ENCODE results near the gene ELMO2.
"Not testable (repeated sequence)": the region's sequence is repeated elsewhere in the genome, so short reads cannot be mapped to it uniquely, and the experiment has no call there.

ELMO2 gene

GRCh38 chr20:46406986-46407670 is 713 bp upstream of the ELMO2 start:
- DNase-seq (ENCODE audit: low spot score): no peak

- DNase-seq (ENCODE audit: low spot score): no peak
Measured at GRCh38 chr20:46402331-46402811, 4.0 kb downstream of the ELMO2 start.

DNA sequence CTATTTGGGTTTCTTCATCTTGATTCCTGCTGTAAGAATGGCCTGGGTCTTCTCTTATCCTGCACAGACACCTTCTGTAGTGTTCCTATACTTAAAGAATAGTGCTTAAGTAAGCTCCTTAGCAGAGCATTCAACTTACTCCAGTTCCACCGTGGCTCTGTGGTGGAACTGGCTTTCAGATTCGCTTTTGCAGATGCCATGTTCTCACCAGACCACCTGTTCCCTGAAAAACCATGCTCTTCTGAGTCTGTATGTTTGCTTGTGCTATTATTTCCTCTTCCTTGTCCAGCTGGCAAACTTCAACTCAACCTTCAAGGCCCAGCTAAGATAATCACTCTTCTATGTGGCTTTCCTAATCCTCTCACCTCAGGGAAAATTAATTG is 4.9 kb downstream of the ELMO2 start:
- peak; percentile 38 for DNase-seq (ENCODE audit: low spot score)

DNA sequence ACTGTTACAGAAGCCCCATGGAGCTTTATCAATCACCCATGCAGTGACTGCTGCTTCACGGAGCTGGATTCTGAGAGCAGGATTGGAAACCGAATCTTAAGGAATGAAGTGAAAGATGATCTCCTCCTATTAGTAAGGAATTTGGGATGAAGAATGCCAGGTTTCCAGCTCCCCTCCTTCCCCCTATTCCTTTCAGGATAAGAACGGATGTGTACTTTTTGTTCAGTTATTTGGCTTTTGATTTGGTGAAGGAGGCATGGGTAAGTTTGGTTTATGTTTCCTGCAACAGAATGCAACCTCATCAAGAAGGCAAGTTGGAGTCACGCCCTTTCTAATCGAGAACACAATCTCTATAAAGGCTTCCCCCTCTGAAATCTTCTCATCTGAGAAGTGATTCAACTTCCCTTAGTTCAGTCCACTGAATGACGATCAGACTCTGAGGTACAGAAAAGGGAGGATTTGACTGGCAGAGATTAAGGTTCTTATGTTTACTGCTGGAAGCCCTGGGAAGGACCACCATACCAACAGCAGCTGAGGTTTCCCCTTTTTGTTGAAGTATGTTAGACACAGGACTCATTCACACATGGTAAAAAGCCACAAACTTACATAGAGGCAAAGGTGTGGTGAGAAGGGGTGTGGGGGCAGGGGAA is 5.5 kb downstream of the ELMO2 start:
- DNase-seq (ENCODE audit: low spot score): no peak

- no peak for DNase-seq (ENCODE audit: low spot score)
Measured at GRCh38 chr20:46400253-46400652, 6.2 kb downstream of the ELMO2 start.

GRCh38 chr20:46399401-46399800 is 7.0 kb downstream of the ELMO2 start:
- no peak for DNase-seq (ENCODE audit: low spot score)

DNA sequence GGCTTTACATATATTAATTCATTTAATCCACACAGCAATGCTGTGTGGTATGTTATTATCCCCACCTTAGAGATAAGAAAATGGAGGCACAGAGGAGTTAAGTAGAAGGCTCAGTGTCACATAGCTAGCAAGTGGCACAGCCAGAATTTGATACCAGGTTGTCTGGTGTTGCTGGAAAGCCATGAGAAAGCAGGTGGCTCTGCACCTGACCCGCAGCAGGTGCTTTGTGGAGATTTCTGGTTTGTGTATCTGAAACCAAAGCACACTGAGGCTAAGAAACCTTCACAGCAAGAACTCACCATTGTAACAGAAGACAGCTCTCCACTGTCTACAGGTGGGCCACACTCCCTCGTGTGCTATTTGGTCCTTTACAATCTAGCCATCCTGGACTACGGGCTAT is 7.5 kb downstream of the ELMO2 start:
- no peak for DNase-seq (ENCODE audit: low spot score)

- no peak for DNase-seq (ENCODE audit: low spot score)
Measured at GRCh38 chr20:46396052-46396740, 10.2 kb downstream of the ELMO2 start.

- no peak for DNase-seq (ENCODE audit: low spot score)
Measured at GRCh38 chr20:46394872-46395760, 11.3 kb downstream of the ELMO2 start.

DNA sequence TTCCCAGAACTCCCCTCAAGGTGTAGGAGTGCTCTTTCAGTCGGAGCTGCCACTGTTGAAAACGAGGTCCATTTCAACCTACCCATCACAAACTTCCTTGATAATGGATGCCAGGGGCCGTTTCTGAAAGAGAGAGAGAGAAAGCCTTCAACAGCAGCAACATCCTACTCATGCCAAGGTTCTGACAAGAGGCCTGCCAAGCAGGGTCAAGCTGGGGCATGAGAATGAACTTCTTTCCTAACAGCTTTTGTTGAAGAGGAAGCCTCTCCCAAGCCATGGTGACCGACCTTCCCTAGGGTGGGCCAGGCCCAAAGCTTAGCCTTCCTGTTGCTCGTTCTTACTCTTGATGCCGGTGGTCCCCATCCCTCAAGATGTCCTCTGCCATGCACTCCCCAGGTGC is 12.4 kb downstream of the ELMO2 start:
- DNase-seq (ENCODE audit: low spot score): no peak

- no peak for DNase-seq (ENCODE audit: low spot score)
Measured at GRCh38 chr20:46388937-46389336, 17.5 kb downstream of the ELMO2 start.

GRCh38 chr20:46388201-46388836 is 18.1 kb downstream of the ELMO2 start:
- DNase-seq (ENCODE audit: low spot score): no peak

GRCh38 chr20:46387054-46387453 is 19.4 kb downstream of the ELMO2 start:
- not testable (repeated sequence) for DNase-seq (ENCODE audit: low spot score)

GRCh38 chr20:46378412-46379009 is 27.9 kb downstream of the ELMO2 start:
- no peak for DNase-seq (ENCODE audit: low spot score)

- no peak for DNase-seq (ENCODE audit: low spot score)
Measured at GRCh38 chr20:46377518-46377917, 28.9 kb downstream of the ELMO2 start.

- DNase-seq (ENCODE audit: low spot score): no peak
Measured at GRCh38 chr20:46376196-46376785, 30.1 kb downstream of the ELMO2 start.

GRCh38 chr20:46375771-46376170 is 30.6 kb downstream of the ELMO2 start:
- DNase-seq (ENCODE audit: low spot score): no peak

DNA sequence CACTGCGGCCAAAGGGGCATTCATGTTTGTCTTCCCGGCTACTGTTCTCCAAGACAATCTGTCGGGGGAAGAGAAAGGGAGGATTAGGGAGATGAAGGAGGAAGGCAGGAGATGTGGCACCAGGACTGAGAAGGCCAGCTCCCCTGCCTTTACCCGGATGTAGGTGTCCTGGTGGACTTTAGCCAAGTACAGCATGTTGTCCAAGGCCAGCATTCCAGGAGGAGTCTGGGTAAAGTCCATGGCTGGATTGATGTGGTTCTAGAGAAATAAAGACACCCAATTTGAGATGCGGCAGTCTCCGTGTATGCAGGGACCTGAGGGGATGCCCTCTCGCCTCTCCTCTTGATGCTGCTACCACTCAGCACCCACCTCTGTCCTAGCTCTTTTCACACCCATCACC is 32.0 kb downstream of the ELMO2 start:
- DNase-seq (ENCODE audit: low spot score): no peak

DNA sequence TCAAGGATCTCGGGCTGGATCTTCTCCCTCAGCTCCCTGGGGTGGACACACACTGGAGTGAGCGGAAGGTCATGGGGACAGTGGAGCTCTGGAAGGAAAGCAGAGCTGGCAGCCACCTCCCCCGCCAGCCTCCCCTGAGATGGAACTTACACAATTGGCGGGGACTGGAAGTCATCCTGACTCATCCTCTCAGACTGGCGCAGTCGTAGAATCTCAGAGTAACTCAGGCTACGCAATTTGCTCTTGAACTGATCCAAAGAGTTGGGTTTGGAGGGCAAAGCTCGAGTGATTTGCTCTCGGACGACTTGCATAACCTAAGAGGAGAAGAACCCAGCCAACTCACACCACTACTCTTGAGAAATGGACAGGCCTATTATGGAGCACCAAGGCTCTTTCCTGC is 34.8 kb downstream of the ELMO2 start:
- no peak for DNase-seq (ENCODE audit: low spot score)

DNA sequence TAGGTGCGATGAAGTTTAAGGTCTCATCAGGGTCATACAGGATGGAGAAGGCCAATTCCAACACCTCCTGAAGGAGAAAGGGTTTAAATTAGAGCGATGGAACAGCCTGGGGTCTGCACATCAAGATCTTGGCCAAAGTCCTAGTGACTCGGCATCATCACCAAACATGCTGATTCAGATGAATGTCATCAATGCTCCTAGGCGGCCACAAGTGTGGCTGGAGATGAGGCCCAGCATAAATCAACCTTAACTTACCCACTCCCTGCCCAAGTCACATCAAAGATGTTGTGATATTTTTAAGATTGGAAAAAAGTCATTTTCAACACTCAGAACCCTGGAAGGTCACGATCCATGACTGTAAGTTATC is 37.5 kb downstream of the ELMO2 start:
- DNase-seq (ENCODE audit: low spot score): no peak

All from D341Med (cell line).